Measurements from ENCODE around the gene CDH4. TPM values are rescaled to one million over a fixed set of nuclear protein-coding genes. Genes with fewer than 3 reads are reported as not detected.

CDH4 gene
- total and polyA plus RNA-seq, 2 donors (not counting 1 experiment from before 2014, with no cell fraction given) = not detected

- TF ChIP-seq EZH2 (IDR thresholded peaks at IDR 0.05; ENCODE audit: borderline replicate concordance, insufficient read depth, low read depth, low read length, poor library complexity, severe bottlenecking) = no peak
- TF ChIP-seq CTCF (IDR thresholded peaks at IDR 0.05) = no peak
- Histone ChIP-seq H3K36me3 (replicated peaks in 1 of 2; ENCODE audit: control extremely low read depth in 1 of 2, control insufficient read depth in 1 of 2, extremely low read depth in 1 of 2, insufficient read depth in 2 of 2, low read length in 1 of 2) (no peaks in the 10 kb centered on the region), H3K27ac (ENCODE audit: low read length in 2 of 2) (no peak overlapping the region), H3K4me2 (replicated peaks; ENCODE audit: low read depth, low read length, poor library complexity, severe bottlenecking) (no peak overlapping the region), H3K9ac (ENCODE audit: low read length) (no peak overlapping the region), H4K20me1 (ENCODE audit: control insufficient read depth, insufficient read depth, low read length, poor library complexity, severe bottlenecking) (no peaks in the 10 kb centered on the region), H3K27me3 (replicated peaks in 1 of 4; ENCODE audit: control extremely low read depth in 1 of 4, control insufficient read depth in 3 of 4, insufficient read depth in 4 of 4, low read length in 3 of 4) (no peaks in the 10 kb centered on the region), H3K9me3 (ENCODE audit: control extremely low read depth in 1 of 3, control insufficient read depth in 2 of 3, insufficient read depth in 1 of 3, low read length in 2 of 3) (peaks cover 0 to 5% (median 0%) of the 10 kb centered on the region in 3 donors), H3K4me1 (ENCODE audit: control insufficient read depth in 2 of 2, insufficient read depth in 2 of 2, low read length in 2 of 2) (no peaks in the 10 kb centered on the region), H3K79me2 (ENCODE audit: control insufficient read depth, insufficient read depth, low read length) (no peaks in the 10 kb centered on the region), H3K4me3 (ENCODE audit: control extremely low read depth in 1 of 5, extremely low read depth in 1 of 5, insufficient read depth in 1 of 5, low read depth in 2 of 5, low read length in 4 of 5) (no peak overlapping the region), H2AFZ (ENCODE audit: insufficient read depth, low read depth, low read length, poor library complexity, severe bottlenecking) (no peak overlapping the region)
- Mint-ChIP-seq H3K9me3 (ENCODE audit: insufficient read depth) (no peaks in the 10 kb centered on the region), H3K27ac (no peak overlapping the region), H3K4me1 (no peaks in the 10 kb centered on the region), H3K27me3 (no peaks in the 10 kb centered on the region), H3K4me3 (no peak overlapping the region)
- no peak for DNase-seq
- no peak for ATAC-seq (ENCODE audit: low read depth)
- intact Hi-C loops (cut with micrococcal nuclease) = no loop called here
- 91% methylated on average over 5 of the region's 5 CpGs for WGBS (ENCODE audit: insufficient coverage)
- CTCF ChIA-PET = no interaction called here
- POLR2A ChIA-PET = no interaction called here
Observed at GRCh38 chr20:61811166-61811565, 559.1 kb downstream of the CDH4 start.

- DNase-seq = no peak
- 74% methylated on average over 10 of the region's 15 CpGs for WGBS (ENCODE audit: insufficient coverage)
- no peak for ATAC-seq (ENCODE audit: low read depth)
- Histone ChIP-seq H3K9ac (ENCODE audit: low read length) (no peak overlapping the region), H3K9me3 (ENCODE audit: control extremely low read depth in 1 of 3, control insufficient read depth in 2 of 3, insufficient read depth in 1 of 3, low read length in 2 of 3) (peaks cover 0 to 5% (median 0%) of the 10 kb centered on the region in 3 donors), H3K27ac (ENCODE audit: low read length in 2 of 2) (no peak overlapping the region), H3K36me3 (replicated peaks in 1 of 2; ENCODE audit: control extremely low read depth in 1 of 2, control insufficient read depth in 1 of 2, extremely low read depth in 1 of 2, insufficient read depth in 2 of 2, low read length in 1 of 2) (no peaks in the 10 kb centered on the region), H3K4me1 (ENCODE audit: control insufficient read depth in 2 of 2, insufficient read depth in 2 of 2, low read length in 2 of 2) (no peaks in the 10 kb centered on the region), H3K4me2 (replicated peaks; ENCODE audit: low read depth, low read length, poor library complexity, severe bottlenecking) (no peak overlapping the region), H3K4me3 (ENCODE audit: control extremely low read depth in 1 of 5, extremely low read depth in 1 of 5, insufficient read depth in 1 of 5, low read depth in 2 of 5, low read length in 4 of 5) (no peak overlapping the region), H2AFZ (ENCODE audit: insufficient read depth, low read depth, low read length, poor library complexity, severe bottlenecking) (no peak overlapping the region), H3K27me3 (replicated peaks in 1 of 4; ENCODE audit: control extremely low read depth in 1 of 4, control insufficient read depth in 3 of 4, insufficient read depth in 4 of 4, low read length in 3 of 4) (no peaks in the 10 kb centered on the region), H4K20me1 (ENCODE audit: control insufficient read depth, insufficient read depth, low read length, poor library complexity, severe bottlenecking) (no peaks in the 10 kb centered on the region), H3K79me2 (ENCODE audit: control insufficient read depth, insufficient read depth, low read length) (no peaks in the 10 kb centered on the region)
- Mint-ChIP-seq H3K27ac (no peak overlapping the region), H3K4me3 (no peak overlapping the region), H3K4me1 (no peaks in the 10 kb centered on the region), H3K27me3 (no peaks in the 10 kb centered on the region), H3K9me3 (ENCODE audit: insufficient read depth) (no peaks in the 10 kb centered on the region)
- no peak for TF ChIP-seq EZH2 (IDR thresholded peaks at IDR 0.05; ENCODE audit: borderline replicate concordance, insufficient read depth, low read depth, low read length, poor library complexity, severe bottlenecking)
- ChIA-PET CTCF (no interaction called here), POLR2A (no interaction called here)
- intact Hi-C loops (cut with micrococcal nuclease) = no loop called here
Observed at GRCh38 chr20:61812121-61812844, 560.2 kb downstream of the CDH4 start.

Measured in B cell (primary cell).